ENCODE data around the gene PLCB4.

The PLCB4 gene

DNA sequence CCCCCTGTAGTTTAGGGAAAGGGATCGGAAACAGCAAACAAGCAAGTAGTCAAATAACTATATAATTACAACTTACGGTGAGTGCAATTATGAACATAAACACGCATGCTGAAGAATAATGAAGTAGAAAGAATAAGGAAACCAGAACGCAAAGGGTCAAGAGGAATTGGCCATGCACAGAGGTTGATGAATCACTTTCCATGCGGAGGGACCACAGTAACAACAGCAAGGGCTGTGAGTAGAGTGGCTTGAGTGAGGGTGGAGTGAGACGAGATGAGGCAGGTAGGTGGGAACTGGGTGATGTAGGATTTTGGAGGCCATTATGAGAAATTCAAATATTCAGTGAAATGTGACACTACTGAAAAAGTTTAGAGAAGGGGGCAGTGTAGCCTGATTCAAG lies 333.3 kb downstream of the PLCB4 start:
- Histone ChIP-seq H3K36me3 (ENCODE audit: low read length) (no peaks in the 10 kb centered on the region), H3K4me3 (ENCODE audit: insufficient read depth, low read length, poor library complexity, severe bottlenecking) (no peak overlapping the region), H3K27ac (ENCODE audit: low read depth, low read length) (no peak overlapping the region), H3F3A (ENCODE audit: insufficient read depth) (no peaks in the 10 kb centered on the region), H3K9ac (ENCODE audit: low read length) (no peak overlapping the region), H4K20me1 (ENCODE audit: low read depth, low read length) (no peaks in the 10 kb centered on the region), H3K79me2 (ENCODE audit: insufficient read depth, low read length) (no peaks in the 10 kb centered on the region), H3K9me2 (replicated peaks; ENCODE audit: insufficient read depth, low read length) (no peaks in the 10 kb centered on the region), H3K27me3 (ENCODE audit: low read length) (no peaks in the 10 kb centered on the region), H3K9me3 (ENCODE audit: insufficient read depth, low read length) (no peaks in the 10 kb centered on the region), H2AFZ (ENCODE audit: low read depth, low read length, severe bottlenecking) (no peak overlapping the region), H3K4me2 (ENCODE audit: low read depth, low read length, poor library complexity, severe bottlenecking) (no peak overlapping the region)
- TF ChIP-seq, protein P1, sequence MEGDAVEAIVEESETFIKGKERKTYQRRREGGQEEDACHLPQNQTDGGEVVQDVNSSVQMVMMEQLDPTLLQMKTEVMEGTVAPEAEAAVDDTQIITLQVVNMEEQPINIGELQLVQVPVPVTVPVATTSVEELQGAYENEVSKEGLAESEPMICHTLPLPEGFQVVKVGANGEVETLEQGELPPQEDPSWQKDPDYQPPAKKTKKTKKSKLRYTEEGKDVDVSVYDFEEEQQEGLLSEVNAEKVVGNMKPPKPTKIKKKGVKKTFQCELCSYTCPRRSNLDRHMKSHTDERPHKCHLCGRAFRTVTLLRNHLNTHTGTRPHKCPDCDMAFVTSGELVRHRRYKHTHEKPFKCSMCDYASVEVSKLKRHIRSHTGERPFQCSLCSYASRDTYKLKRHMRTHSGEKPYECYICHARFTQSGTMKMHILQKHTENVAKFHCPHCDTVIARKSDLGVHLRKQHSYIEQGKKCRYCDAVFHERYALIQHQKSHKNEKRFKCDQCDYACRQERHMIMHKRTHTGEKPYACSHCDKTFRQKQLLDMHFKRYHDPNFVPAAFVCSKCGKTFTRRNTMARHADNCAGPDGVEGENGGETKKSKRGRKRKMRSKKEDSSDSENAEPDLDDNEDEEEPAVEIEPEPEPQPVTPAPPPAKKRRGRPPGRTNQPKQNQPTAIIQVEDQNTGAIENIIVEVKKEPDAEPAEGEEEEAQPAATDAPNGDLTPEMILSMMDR (IDR thresholded peaks at IDR 0.05; ENCODE audit: insufficient read depth, low read length, poor library complexity, severe bottlenecking), result no peak
- no peak for TF ChIP-seq EZH2phosphoT487 (conservative IDR thresholded peaks at IDR 0.05; ENCODE audit: low read length)

DNA sequence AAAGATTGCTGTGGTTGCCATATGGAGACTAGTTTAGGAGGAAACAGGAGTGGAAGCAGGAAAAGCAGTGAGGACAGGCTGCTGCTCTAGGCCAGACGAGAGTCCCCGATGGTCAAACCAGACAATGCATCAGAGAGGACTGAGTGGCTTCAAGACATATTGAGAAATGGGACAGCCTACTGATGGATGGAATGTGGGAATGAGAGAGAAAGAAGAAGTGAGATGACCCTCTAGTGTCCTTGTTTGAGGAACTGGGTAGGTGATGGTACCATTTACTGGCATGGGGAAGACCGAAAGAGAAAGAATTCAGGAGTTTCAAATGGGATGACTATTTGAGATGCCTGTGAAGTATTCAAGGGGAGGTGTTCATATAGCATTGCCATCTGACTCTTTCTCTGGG lies 333.7 kb downstream of the PLCB4 start:
- Histone ChIP-seq H3K9me3 (ENCODE audit: insufficient read depth, low read length) (no peaks in the 10 kb centered on the region), H3K27ac (ENCODE audit: low read depth, low read length) (no peak overlapping the region), H3K79me2 (ENCODE audit: insufficient read depth, low read length) (no peaks in the 10 kb centered on the region), H3F3A (ENCODE audit: insufficient read depth) (no peaks in the 10 kb centered on the region), H3K36me3 (ENCODE audit: low read length) (no peaks in the 10 kb centered on the region), H3K9me2 (replicated peaks; ENCODE audit: insufficient read depth, low read length) (no peaks in the 10 kb centered on the region), H3K4me2 (ENCODE audit: low read depth, low read length, poor library complexity, severe bottlenecking) (no peak overlapping the region), H4K20me1 (ENCODE audit: low read depth, low read length) (no peaks in the 10 kb centered on the region), H2AFZ (ENCODE audit: low read depth, low read length, severe bottlenecking) (no peak overlapping the region), H3K27me3 (ENCODE audit: low read length) (no peaks in the 10 kb centered on the region), H3K4me3 (ENCODE audit: insufficient read depth, low read length, poor library complexity, severe bottlenecking) (no peak overlapping the region), H3K9ac (ENCODE audit: low read length) (no peak overlapping the region)
- TF ChIP-seq EZH2phosphoT487 (conservative IDR thresholded peaks at IDR 0.05; ENCODE audit: low read length), result no peak
- TF ChIP-seq, protein P1 (IDR thresholded peaks at IDR 0.05; ENCODE audit: insufficient read depth, low read length, poor library complexity, severe bottlenecking), result no peak

DNA sequence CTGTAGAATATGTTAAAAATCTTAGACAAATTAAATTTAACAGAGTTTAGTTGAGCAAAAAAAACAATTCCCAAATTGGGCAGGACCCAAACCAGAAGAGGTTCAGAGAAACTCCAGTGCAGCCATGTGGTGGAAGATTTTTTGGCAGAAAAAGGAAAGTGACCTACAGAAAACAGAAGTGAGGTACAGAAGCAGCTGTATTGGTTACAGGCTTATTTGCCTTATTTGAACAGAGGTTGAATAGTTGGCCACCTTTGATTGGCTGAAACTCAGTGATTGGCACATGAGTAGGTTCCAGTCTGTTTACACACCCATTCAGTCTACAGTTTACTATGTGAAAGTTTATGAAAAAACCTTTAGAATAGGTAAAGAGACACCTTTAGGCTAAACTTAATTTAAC lies 334.6 kb downstream of the PLCB4 start:
- H3K4me3 ChIP-seq (ENCODE audit: insufficient read depth, low read length, poor library complexity, severe bottlenecking), result no peak overlapping the region
- no peaks in the 10 kb centered on the region for H3K9me3 ChIP-seq (ENCODE audit: insufficient read depth, low read length)
- no peak overlapping the region for H2AFZ ChIP-seq (ENCODE audit: low read depth, low read length, severe bottlenecking)
- TF ChIP-seq, protein P1 (IDR thresholded peaks at IDR 0.05; ENCODE audit: insufficient read depth, low read length, poor library complexity, severe bottlenecking), result no peak
- TF ChIP-seq EZH2phosphoT487 (conservative IDR thresholded peaks at IDR 0.05; ENCODE audit: low read length), result no peak
- H3K9me2 ChIP-seq (replicated peaks; ENCODE audit: insufficient read depth, low read length), result no peaks in the 10 kb centered on the region
- no peaks in the 10 kb centered on the region for H4K20me1 ChIP-seq (ENCODE audit: low read depth, low read length)
- H3K9ac ChIP-seq (ENCODE audit: low read length), result no peak overlapping the region
- no peak overlapping the region for H3K4me2 ChIP-seq (ENCODE audit: low read depth, low read length, poor library complexity, severe bottlenecking)
- no peaks in the 10 kb centered on the region for H3K27me3 ChIP-seq (ENCODE audit: low read length)
- H3K27ac ChIP-seq (ENCODE audit: low read depth, low read length), result no peak overlapping the region
- no peaks in the 10 kb centered on the region for H3F3A ChIP-seq (ENCODE audit: insufficient read depth)
- H3K79me2 ChIP-seq (ENCODE audit: insufficient read depth, low read length), result no peaks in the 10 kb centered on the region
- H3K36me3 ChIP-seq (ENCODE audit: low read length), result no peaks in the 10 kb centered on the region

Data from SU-DHL-6 (cell line).